Large intestine (tissue), 3 donors: ENCODE results near the gene INAFM2. TPM values are rescaled to one million over a fixed set of nuclear protein-coding genes. Genes with fewer than 3 reads are reported as not detected.

Experiments
- DNase-seq, 2 donors: peaks; one replicate each; pipeline versions ENCODE4 v3.0.0 to v3.0.0-alpha.2; 2013
- H3K27ac ChIP-seq: one replicate; pipeline ENCODE4 v1.5.1; 2013; ENCODE audit warnings: low read length
- H3K27me3 ChIP-seq: 2 replicates; pipeline ENCODE4 v1.6.1; 2013; ENCODE audit warnings: low read length; ENCODE audit not compliant: control insufficient read depth, insufficient read depth
- H3K36me3 ChIP-seq: 2 replicates; pipeline ENCODE4 v1.6.1; 2013; ENCODE audit warnings: low read length; ENCODE audit not compliant: control insufficient read depth, insufficient read depth
- H3K4me1 ChIP-seq: one replicate; pipeline ENCODE4 v1.6.1; 2013; ENCODE audit warnings: low read length; ENCODE audit not compliant: control insufficient read depth, insufficient read depth
- H3K4me3 ChIP-seq: one replicate; pipeline ENCODE4 v1.5.1; 2013; ENCODE audit warnings: low read length
- H3K9me3 ChIP-seq: one replicate; pipeline ENCODE4 v1.6.1; 2013; ENCODE audit warnings: mild to moderate bottlenecking, low read depth, low read length, moderate library complexity; ENCODE audit not compliant: control insufficient read depth
- WGBS: methylation state at CpG from one replicate; pipeline ENCODE4 v1.1.5; 2013; ENCODE audit warnings: low lambda C conversion rate; ENCODE audit not compliant: insufficient coverage; 5-methylcytosine and 5-hydroxymethylcytosine counted together
- polyA plus RNA-seq: library from polyadenylated mRNA; unstranded; fragments of 120-200 nt; gene quantifications from one replicate; pipeline ENCODE4 v1.2.1, GENCODE V29; 2013

INAFM2 gene
- polyA plus RNA-seq, 1 donor: 14.6 TPM

GRCh38 chr15:40363611-40364010 is 40.1 kb downstream of the INAFM2 start:
- Histone ChIP-seq H3K4me1 (peaks cover 12% of the 10 kb centered on the region), H3K36me3 (no peaks in the 10 kb centered on the region), H3K27ac (no peak overlapping the region), H3K9me3 (peaks cover 4% of the 10 kb centered on the region), H3K27me3 (no peaks in the 10 kb centered on the region), H3K4me3 (no peak overlapping the region)
- DNase-seq: no peak
- WGBS: no CpG with 5 or more reads among the region's 8 CpGs

- no peak for DNase-seq
- Histone ChIP-seq H3K27ac (no peak overlapping the region), H3K4me3 (no peak overlapping the region), H3K4me1 (peaks cover 11% of the 10 kb centered on the region), H3K36me3 (no peaks in the 10 kb centered on the region), H3K9me3 (peaks cover 4% of the 10 kb centered on the region), H3K27me3 (no peaks in the 10 kb centered on the region)
- no CpG with 5 or more reads among the region's 6 CpGs for WGBS
Observed at GRCh38 chr15:40364251-40364650, 40.8 kb downstream of the INAFM2 start.

GRCh38 chr15:40365016-40365415 is 41.5 kb downstream of the INAFM2 start:
- Histone ChIP-seq H3K9me3 (peaks cover 4% of the 10 kb centered on the region), H3K27ac (no peak overlapping the region), H3K36me3 (no peaks in the 10 kb centered on the region), H3K4me1 (peaks cover 11% of the 10 kb centered on the region), H3K27me3 (no peaks in the 10 kb centered on the region), H3K4me3 (no peak overlapping the region)
- DNase-seq: no peak
- no CpG with 5 or more reads among the region's 5 CpGs for WGBS

- H3K27me3 ChIP-seq: no peaks in the 10 kb centered on the region
- H3K4me3 ChIP-seq: no peak overlapping the region
- peaks cover 11% of the 10 kb centered on the region for H3K4me1 ChIP-seq
- no peak overlapping the region for H3K27ac ChIP-seq
- no CpG with 5 or more reads among the region's 11 CpGs for WGBS
- DNase-seq: no peak
- peaks cover 4% of the 10 kb centered on the region for H3K9me3 ChIP-seq
- no peaks in the 10 kb centered on the region for H3K36me3 ChIP-seq
Observed at GRCh38 chr15:40365624-40366456, 42.3 kb downstream of the INAFM2 start.

GRCh38 chr15:40366457-40367370 is 43.2 kb downstream of the INAFM2 start:
- Histone ChIP-seq H3K4me1 (peaks cover 11% of the 10 kb centered on the region), H3K36me3 (no peaks in the 10 kb centered on the region), H3K9me3 (peaks cover 4% of the 10 kb centered on the region), H3K27me3 (no peaks in the 10 kb centered on the region), H3K27ac (no peak overlapping the region), H3K4me3 (no peak overlapping the region)
- no CpG with 5 or more reads among the region's 14 CpGs for WGBS
- DNase-seq: no peak

- H3K4me1 ChIP-seq: peaks cover 11% of the 10 kb centered on the region
- WGBS: no CpG with 5 or more reads among the region's 5 CpGs
- no peak overlapping the region for H3K4me3 ChIP-seq
- no peak for DNase-seq
- H3K36me3 ChIP-seq: no peaks in the 10 kb centered on the region
- peaks cover 4% of the 10 kb centered on the region for H3K9me3 ChIP-seq
- H3K27ac ChIP-seq: no peak overlapping the region
- H3K27me3 ChIP-seq: no peaks in the 10 kb centered on the region
Observed at GRCh38 chr15:40367371-40367685, 43.8 kb downstream of the INAFM2 start.

- peaks cover 11% of the 10 kb centered on the region for H3K4me1 ChIP-seq
- peak overlapping the region; percentile 20 for H3K4me3 ChIP-seq
- no peak overlapping the region for H3K27ac ChIP-seq
- H3K27me3 ChIP-seq: no peaks in the 10 kb centered on the region
- WGBS: no CpG with 5 or more reads among the region's 91 CpGs
- H3K9me3 ChIP-seq: peaks cover 4% of the 10 kb centered on the region
- DNase-seq: peak; percentile 89 to 93
- no peaks in the 10 kb centered on the region for H3K36me3 ChIP-seq
Observed at GRCh38 chr15:40367686-40368611, 44.5 kb downstream of the INAFM2 start.

- no CpG with 5 or more reads among the region's 24 CpGs for WGBS
- Histone ChIP-seq H3K36me3 (no peaks in the 10 kb centered on the region), H3K9me3 (peaks cover 4% of the 10 kb centered on the region), H3K4me3 (no peak overlapping the region), H3K4me1 (peaks cover 11% of the 10 kb centered on the region), H3K27ac (no peak overlapping the region), H3K27me3 (no peaks in the 10 kb centered on the region)
- no peak for DNase-seq
Observed at GRCh38 chr15:40368719-40369473, 45.4 kb downstream of the INAFM2 start.

- no CpG with 5 or more reads among the region's 10 CpGs for WGBS
- Histone ChIP-seq H3K4me1 (peaks cover 11% of the 10 kb centered on the region), H3K4me3 (no peak overlapping the region), H3K9me3 (peaks cover 4% of the 10 kb centered on the region), H3K27ac (no peak overlapping the region), H3K36me3 (no peaks in the 10 kb centered on the region), H3K27me3 (no peaks in the 10 kb centered on the region)
- no peak for DNase-seq
Observed at GRCh38 chr15:40369474-40369869, 46.0 kb downstream of the INAFM2 start.
